ENCODE results near the gene KDM2B.

Gene KDM2B

DNA sequence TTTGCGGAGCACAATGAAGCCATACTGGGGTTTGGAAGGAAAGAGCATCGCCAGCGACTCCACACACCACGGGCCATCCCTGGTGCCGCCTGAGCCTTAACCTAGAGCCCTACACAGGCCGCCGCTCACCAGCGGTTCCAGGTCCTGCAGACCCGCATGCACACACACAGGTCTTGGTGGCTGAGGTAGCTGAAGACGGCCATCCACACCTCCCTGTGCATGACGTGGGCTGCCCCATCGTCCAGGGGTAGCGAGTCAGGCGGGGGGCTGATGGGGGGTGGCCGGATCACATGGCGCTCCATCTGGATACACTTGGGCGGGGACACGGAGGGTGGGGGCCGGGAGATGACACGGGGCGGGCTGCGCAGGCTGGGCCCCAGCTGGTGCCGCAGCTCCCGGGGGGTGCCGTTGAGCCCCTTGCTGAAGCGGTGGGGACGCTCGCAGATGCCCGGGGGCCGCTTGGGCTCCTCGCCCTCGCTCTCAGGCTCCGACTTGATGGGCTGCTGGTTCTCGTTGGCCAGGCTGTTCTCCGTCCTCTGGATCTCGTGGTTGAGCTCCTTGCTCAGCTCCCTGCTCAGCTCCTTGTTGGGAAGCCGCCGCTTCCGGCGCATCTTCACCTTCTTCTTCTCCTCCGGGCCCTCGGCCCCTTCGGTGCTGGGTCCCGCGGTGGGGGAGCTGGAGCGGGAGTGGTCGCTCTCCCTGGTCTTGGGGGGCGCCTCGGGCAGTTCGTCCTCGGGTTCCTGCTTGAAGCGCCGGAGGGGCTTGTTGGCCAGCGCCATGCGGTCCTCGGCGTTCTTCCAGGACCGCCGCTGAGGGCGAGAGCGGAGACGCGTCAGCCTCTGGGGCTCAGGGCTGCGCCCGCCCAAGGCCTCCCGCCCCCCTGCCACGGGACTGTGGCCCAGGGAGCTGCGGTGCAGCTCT, 138.5 kb downstream of the KDM2B start:
- Histone ChIP-seq H2AFZ (ENCODE audit: low read depth, low read length) (no peak overlapping the region), H3K27ac (ENCODE audit: low read length) (no peak overlapping the region), H3K9ac (ENCODE audit: low read length) (no peak overlapping the region), H3K4me2 (ENCODE audit: low read length) (no peak overlapping the region), H3K27me3 (ENCODE audit: low read depth, low read length) (no peaks in the 10 kb centered on the region), H3K36me3 (replicated peaks; ENCODE audit: low read depth, low read length) (peaks cover 93% of the 10 kb centered on the region), H3K4me1 (ENCODE audit: low read length) (no peaks in the 10 kb centered on the region), H3K9me3 (ENCODE audit: insufficient read depth, low read length) (no peaks in the 10 kb centered on the region), H3K79me2 (ENCODE audit: low read length) (peaks cover 70% of the 10 kb centered on the region), H3K4me3 (ENCODE audit: low read length) (no peak overlapping the region), H4K20me1 (ENCODE audit: insufficient read depth, low read length) (peaks cover 72% of the 10 kb centered on the region)
- no peak for TF ChIP-seq EZH2phosphoT487 (IDR thresholded peaks at IDR 0.05; ENCODE audit: low read depth)
- TF ChIP-seq, protein P1, sequence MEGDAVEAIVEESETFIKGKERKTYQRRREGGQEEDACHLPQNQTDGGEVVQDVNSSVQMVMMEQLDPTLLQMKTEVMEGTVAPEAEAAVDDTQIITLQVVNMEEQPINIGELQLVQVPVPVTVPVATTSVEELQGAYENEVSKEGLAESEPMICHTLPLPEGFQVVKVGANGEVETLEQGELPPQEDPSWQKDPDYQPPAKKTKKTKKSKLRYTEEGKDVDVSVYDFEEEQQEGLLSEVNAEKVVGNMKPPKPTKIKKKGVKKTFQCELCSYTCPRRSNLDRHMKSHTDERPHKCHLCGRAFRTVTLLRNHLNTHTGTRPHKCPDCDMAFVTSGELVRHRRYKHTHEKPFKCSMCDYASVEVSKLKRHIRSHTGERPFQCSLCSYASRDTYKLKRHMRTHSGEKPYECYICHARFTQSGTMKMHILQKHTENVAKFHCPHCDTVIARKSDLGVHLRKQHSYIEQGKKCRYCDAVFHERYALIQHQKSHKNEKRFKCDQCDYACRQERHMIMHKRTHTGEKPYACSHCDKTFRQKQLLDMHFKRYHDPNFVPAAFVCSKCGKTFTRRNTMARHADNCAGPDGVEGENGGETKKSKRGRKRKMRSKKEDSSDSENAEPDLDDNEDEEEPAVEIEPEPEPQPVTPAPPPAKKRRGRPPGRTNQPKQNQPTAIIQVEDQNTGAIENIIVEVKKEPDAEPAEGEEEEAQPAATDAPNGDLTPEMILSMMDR (IDR thresholded peaks at IDR 0.05; ENCODE audit: low read depth, low read length), result no peak

DNA sequence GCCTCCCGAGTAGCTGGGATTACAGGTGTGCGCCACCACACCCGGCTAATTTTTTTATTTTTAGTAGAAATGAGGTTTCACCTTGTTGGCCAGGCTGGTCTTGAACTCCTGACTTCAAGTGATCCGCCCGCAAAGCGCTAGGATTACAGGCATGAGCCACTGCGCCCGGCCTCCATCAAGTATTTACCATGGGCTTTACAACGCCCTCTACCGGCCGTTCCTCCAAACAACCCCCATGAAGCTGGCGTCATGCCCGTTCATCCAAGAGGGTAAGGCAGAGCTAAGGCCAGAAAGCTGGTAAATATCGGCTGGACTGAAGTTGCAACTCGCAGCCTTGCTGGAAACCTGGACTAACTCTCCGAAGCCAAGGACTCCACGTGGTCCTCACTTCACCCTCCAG, 139.3 kb downstream of the KDM2B start:
- peaks cover 95% of the 10 kb centered on the region for H3K36me3 ChIP-seq (replicated peaks; ENCODE audit: low read depth, low read length)

DNA sequence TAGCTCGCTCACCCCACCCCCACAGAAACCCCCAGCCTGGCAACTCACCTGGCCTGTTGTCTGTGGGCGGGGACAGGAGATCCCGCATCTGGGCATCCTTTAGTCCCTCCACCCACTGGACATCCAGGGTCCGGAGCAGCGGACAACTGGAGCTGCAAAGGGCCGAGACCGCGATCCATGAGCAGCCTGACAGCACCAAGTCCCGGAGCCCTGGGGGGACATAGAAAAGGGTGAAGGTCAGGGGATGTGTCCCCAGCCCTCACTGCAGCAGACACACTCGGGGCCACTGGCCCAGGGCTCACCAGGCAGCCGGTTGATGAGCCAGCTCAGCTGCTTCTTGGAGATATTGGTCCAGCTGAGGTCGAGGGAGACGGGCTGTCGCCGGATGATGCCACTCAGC, 140.1 kb downstream of the KDM2B start:
- Histone ChIP-seq H3K27ac (ENCODE audit: low read length) (no peak overlapping the region), H3K4me1 (ENCODE audit: low read length) (no peaks in the 10 kb centered on the region), H3K4me2 (ENCODE audit: low read length) (no peak overlapping the region), H3K4me3 (ENCODE audit: low read length) (no peak overlapping the region), H3K9ac (ENCODE audit: low read length) (no peak overlapping the region), H3K79me2 (ENCODE audit: low read length) (peaks cover 67% of the 10 kb centered on the region), H3K9me3 (ENCODE audit: insufficient read depth, low read length) (no peaks in the 10 kb centered on the region), H3K27me3 (ENCODE audit: low read depth, low read length) (no peaks in the 10 kb centered on the region), H4K20me1 (ENCODE audit: insufficient read depth, low read length) (peaks cover 71% of the 10 kb centered on the region), H2AFZ (ENCODE audit: low read depth, low read length) (no peak overlapping the region), H3K36me3 (replicated peaks; ENCODE audit: low read depth, low read length) (peaks cover 95% of the 10 kb centered on the region)
- no peak for TF ChIP-seq EZH2phosphoT487 (IDR thresholded peaks at IDR 0.05; ENCODE audit: low read depth)
- TF ChIP-seq, protein P1 (IDR thresholded peaks at IDR 0.05; ENCODE audit: low read depth, low read length), result no peak

More for the DNA sequence above, 139.3 kb downstream of the KDM2B start:
- Histone ChIP-seq H2AFZ (ENCODE audit: low read depth, low read length) (no peak overlapping the region), H4K20me1 (ENCODE audit: insufficient read depth, low read length) (peaks cover 72% of the 10 kb centered on the region), H3K4me2 (ENCODE audit: low read length) (no peak overlapping the region), H3K4me1 (ENCODE audit: low read length) (no peaks in the 10 kb centered on the region), H3K4me3 (ENCODE audit: low read length) (no peak overlapping the region), H3K27me3 (ENCODE audit: low read depth, low read length) (no peaks in the 10 kb centered on the region), H3K9ac (ENCODE audit: low read length) (no peak overlapping the region), H3K9me3 (ENCODE audit: insufficient read depth, low read length) (no peaks in the 10 kb centered on the region), H3K27ac (ENCODE audit: low read length) (no peak overlapping the region), H3K79me2 (ENCODE audit: low read length) (peaks cover 68% of the 10 kb centered on the region)
- no peak for TF ChIP-seq EZH2phosphoT487 (IDR thresholded peaks at IDR 0.05; ENCODE audit: low read depth)
- TF ChIP-seq, protein P1 (IDR thresholded peaks at IDR 0.05; ENCODE audit: low read depth, low read length), result no peak

DNA sequence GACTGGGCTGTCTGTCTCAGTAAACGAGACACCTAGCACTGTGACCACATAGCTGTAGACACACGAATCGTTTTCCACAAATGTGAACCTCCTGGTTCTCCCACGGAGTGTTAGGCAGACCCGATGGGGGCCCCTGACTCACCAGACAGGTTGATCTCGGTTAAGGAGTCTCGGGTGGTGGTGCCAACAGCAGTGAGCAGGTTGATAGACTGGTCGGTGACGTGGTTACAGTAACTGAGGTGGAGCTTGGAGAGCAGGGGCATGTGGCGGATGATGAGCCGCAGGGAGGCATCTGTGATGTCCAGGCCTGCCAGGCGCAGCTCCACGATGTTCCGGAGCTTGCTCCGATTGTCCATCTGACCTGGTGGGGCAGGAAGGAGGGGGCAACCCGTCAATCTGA, 141.1 kb downstream of the KDM2B start:
- Histone ChIP-seq H3K4me2 (ENCODE audit: low read length) (no peak overlapping the region), H3K27ac (ENCODE audit: low read length) (no peak overlapping the region), H3K4me3 (ENCODE audit: low read length) (no peak overlapping the region), H3K4me1 (ENCODE audit: low read length) (no peaks in the 10 kb centered on the region), H3K79me2 (ENCODE audit: low read length) (peaks cover 62% of the 10 kb centered on the region), H4K20me1 (ENCODE audit: insufficient read depth, low read length) (peaks cover 65% of the 10 kb centered on the region), H3K9me3 (ENCODE audit: insufficient read depth, low read length) (no peaks in the 10 kb centered on the region), H3K27me3 (ENCODE audit: low read depth, low read length) (no peaks in the 10 kb centered on the region), H3K36me3 (replicated peaks; ENCODE audit: low read depth, low read length) (peaks cover 91% of the 10 kb centered on the region), H3K9ac (ENCODE audit: low read length) (no peak overlapping the region), H2AFZ (ENCODE audit: low read depth, low read length) (no peak overlapping the region)
- TF ChIP-seq EZH2phosphoT487 (IDR thresholded peaks at IDR 0.05; ENCODE audit: low read depth), result no peak
- TF ChIP-seq, protein P1 (IDR thresholded peaks at IDR 0.05; ENCODE audit: low read depth, low read length), result no peak

All from OCI-LY3 (cell line).